Esophagus squamous epithelium (tissue), 4 donors: ENCODE data around the gene HDAC1.
"Not testable (repeated sequence)": the region's sequence is repeated elsewhere in the genome, so short reads cannot be mapped to it uniquely, and the experiment has no call there.

Experiments used
- CTCF ChIP-seq, 6 experiments: fragments of 450-650 bp in 4 of 6; fragments of 200-600 bp in 2 of 6; sonication (generic) in 2 of 6; IDR thresholded peaks; one replicate each; pipeline ENCODE4 v1.5.1; 2016 to 2019; ENCODE audit warnings: antibody characterized with exemption in 6 of 6, mild to moderate bottlenecking in 4 of 6, moderate library complexity in 4 of 6
- POLR2A ChIP-seq, 4 donors: fragments of 450-650 bp; IDR thresholded peaks; one replicate each; pipeline ENCODE4 v1.6.1; 2017; ENCODE audit warnings: antibody characterized with exemption in 4 of 4, mild to moderate bottlenecking in 4 of 4, moderate library complexity in 3 of 4

- not testable (repeated sequence) for TF ChIP-seq CTCF, POLR2A (IDR thresholded peaks at IDR 0.05)
Measured at GRCh38 chr1:32263236-32263593, 28.7 kb upstream of the HDAC1 start.
